HG03378 (cell line): Measurements from ENCODE around the gene RBFOX1.

Experiments
- ATAC-seq: cut with Tn5 transposase; IDR thresholded peaks from one replicate; pipeline ENCODE4 v1.9.1; 2021; ENCODE audit warnings: mild to moderate bottlenecking, moderate library complexity; ENCODE audit not compliant: unreplicated experiment

The RBFOX1 gene

DNA sequence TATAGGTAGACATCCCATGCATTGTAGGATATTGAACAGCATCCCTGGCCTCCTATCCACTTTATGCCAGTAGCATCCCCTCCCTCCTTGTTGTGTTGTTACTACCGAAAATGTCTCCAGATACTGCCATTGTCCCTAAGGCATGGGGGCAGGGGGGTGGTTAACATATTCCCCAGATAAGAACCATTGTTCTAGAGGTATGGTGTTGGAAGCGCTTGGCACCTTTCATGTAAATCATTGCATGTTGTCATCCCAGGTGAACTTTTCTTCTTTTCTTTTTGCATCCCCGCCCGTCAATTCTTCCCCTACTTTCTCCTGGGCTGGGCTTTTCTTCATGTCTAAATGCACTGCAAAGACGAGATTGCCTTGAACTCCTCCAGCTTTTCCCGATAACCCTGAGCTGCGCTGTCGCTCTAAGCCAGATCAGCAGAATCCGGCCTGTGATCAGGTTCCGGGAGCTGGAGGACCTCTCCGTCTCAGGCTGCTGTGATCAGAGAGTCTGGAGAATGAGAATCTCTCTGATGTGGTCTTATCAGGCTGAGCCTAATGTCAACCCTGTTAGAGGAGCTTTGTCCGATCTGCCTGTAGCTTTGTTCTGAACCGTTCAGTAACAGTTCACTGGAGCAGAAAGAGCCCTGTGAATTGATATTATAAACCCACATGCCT, 76.2 kb downstream of the RBFOX1 start:
- ATAC-seq, result no peak

DNA sequence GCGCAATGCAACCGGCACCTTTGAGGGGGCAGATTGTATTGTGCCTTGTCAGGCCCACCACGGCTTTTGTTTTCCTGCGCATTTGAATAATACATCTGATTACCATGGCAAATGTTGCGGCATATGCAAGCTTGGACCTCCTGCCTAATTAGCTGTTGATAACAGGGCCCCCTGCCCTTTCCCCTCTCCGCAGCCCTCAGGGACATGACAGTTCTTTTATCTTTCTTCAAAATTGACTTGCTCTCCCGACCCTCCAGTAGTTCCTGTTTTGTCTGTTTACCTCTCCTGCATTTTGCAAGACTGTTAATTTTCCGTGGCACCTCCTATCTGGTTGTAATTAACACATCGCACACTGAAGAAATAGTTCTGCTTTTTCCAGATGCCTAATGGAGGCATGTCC, 86.8 kb downstream of the RBFOX1 start:
- no peak for ATAC-seq

DNA sequence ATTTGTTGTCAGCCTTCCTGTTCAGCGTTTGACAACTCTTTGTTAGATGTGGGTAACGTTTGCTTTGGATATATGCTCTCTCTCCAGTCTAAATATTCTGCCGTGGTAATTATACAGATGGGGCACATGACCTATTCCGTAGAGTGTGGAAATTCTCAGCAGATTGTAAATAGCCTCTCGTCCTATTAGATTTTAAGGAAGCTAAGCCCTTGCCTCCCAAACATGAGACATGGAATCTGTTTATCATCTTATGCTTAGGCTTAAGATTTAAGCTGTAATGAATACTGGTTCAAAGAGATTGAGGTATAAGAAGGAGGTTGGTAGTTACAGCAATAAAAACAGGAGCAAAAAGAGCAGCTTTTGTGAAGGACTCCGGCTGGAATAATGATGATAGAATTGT, 87.4 kb downstream of the RBFOX1 start:
- ATAC-seq, result no peak

DNA sequence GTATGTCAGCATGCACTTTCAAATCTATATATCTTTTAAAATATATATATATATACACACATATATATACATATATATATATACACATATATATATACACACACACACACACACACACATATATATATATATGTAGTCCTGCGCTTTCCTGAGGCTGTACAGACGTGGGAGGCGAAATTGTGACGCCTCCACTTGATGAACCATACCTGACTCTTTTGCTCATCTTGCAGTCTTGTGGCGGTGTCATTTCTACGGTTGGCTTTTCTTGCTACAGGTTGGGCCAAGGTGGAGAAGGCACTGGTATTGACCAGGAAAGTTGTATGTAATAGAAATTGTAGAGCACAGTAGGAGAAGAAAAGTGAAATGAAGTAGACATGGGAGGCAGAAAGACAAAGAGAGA, 88.2 kb downstream of the RBFOX1 start:
- ATAC-seq, result no peak

DNA sequence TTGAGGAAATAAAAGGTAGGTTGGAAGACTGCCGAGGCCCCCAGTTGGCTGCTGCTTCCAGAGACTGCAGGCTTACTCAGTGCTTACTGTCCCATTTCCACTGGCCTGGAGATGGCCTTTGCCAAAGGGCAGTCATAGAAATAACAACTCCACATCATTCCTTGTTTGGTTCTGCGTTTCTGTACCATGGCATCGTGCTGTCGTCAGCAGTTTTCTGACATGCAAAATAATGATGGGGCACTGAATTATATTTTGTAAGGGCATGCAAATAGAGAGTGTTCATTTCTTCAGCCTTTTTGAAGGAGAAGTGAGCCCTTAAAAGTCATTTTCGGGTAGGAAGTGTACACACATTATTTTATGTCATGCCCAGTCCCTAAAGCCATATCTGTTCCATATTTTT, 88.9 kb downstream of the RBFOX1 start:
- no peak for ATAC-seq

DNA sequence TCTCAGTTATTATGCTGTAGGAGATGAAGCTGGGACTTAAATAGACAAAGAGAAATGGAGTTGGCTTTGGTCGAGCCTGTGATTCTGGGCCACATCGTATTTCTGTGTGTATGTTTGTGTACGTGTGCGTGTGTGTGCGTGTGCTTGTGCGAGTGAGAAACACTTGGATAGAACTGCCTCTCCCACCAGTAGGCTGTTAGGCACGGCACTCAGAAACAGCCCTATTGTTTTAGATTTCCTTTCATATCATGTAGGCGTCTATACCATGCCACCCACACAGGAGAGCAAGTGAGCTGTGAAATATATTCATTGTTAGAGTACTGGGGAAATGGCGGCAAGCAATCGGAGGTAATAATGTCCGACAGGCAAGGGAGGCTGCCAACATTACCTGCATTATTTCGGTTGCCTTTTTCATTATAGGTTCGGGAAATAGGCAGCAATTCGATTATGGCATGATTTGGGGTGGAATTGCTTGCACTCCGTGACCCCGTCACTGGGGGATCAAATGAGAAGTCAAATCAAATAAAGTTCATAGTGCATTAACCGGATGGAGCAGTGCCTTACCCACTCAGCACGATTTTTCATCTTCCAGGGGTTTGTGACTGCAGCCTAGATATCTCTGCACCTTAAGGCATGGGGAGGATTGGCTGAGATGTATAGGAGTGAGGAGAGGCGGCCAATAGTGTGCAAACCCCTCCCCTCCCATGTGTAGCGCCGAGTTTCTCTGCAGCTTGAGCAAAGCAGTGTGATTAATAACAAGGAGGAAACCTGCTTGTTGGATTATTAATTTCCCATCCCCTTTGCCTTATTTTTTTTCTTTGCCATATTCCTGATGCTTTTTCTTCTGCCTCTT, 89.6 kb downstream of the RBFOX1 start:
- ATAC-seq, result no peak

DNA sequence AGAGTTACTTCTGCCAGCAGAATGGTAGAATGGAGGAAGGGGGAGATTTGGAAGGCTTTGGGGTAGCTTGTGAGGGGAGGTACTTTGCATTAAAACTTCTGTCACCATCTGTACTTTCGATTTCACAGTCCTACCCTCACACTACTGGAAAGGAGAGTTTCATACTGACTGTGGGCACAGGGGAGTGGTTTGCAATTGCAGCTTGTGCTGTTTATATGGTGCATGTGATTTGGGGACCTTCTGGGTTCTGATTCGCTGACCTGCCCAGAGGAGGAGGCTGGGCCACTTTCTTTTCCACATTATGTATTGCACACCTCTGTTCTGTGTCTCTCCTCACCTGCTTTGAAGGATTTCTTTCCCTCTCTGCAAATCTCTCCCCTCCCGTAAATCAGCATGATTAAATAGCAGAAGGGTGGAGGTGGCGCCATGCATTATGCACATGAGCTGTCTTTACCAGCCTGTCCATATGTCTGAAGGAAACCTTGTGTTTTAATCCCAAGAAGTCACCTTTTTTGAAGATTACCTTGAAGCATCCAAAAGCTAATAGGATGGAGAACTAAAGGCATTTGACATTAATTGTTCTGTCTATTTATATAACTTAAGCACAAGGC, 90.9 kb downstream of the RBFOX1 start:
- no peak for ATAC-seq

DNA sequence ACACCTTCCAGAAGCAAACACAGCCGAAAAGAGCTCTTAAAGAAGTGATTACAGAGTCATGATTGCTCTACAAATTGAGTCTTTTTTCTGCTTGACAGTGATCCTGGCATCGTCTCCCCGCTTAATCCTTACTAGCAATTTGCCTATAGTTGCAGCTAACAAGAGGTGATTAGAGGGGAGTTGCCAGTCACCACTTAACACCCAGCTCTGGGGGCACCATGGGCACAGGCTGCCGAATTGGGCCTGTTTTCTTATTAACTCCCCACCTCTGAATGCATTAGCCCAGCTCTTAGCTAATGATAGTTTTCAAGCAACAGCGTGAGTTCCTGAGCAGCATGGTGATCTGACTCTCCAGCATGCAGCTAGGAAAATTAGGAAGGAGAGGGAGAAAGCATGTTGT, 93.5 kb downstream of the RBFOX1 start:
- no peak for ATAC-seq

DNA sequence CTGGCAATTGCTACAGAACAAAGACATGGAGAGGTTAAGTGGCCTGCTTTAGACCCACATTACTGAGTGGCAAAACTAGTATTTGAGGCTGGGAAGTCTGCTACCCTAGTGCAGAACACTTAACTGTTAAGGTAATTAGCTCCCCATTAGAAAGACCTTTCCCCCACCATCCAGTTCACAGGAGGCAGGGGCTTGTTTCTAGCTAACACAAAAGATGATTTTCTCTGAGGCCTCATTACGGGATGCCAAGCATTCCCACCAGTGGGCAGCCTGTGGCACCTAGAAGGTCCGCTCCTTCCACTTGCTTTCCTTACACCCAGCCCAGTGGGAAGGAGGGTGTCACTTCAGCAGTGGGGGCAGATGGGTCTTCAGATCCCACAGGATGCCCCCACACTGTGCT, 99.1 kb downstream of the RBFOX1 start:
- no peak for ATAC-seq

DNA sequence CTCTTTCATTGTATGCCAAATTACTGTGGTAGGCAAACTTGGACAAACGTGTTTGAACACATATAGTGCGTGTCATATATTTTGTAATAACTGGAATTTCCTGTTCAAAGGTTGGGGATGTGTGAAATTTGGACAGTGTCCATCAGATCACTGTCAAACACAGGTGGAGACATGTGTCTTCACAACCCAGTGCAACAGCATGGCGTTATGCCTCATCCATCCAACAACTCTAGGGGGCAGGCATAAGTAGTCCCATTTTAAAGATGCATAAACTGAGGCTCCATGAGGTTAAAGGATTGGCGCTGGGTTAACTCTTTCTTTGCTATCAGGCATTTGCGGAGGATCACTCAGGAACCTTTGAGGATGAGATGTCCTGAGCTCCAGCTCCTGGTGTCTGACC, 103.7 kb downstream of the RBFOX1 start:
- ATAC-seq, result no peak

DNA sequence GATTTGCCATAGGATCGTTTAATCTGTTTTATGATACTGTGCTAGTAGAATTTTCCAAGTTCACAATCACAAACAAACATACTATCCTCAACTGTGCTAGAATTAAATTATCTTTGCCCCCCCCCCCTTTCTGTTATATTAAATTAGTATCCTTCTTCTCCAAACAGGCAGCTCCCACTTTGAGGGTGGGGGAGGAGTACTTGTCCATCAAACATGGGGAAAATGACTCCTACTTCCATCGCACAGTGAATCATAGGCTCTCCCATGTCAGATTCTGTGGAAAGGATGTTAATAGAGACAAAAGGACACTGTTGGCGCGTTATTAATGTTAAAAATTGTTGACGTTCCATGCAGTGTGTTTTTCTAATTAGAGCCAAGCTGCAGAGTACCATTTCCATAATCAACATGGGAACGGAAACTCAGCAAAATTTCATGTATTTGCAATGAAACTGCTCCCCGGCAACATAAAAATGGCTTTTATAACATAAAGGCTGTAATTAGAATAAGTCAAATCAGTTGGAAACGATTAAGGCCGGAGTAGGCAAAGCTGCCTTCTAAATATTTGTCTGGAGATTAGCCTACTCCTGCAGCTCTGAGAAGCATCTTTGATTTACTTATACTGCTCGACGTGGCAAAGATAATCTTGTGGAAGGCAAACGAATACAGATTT, 104.6 kb downstream of the RBFOX1 start:
- no peak for ATAC-seq

DNA sequence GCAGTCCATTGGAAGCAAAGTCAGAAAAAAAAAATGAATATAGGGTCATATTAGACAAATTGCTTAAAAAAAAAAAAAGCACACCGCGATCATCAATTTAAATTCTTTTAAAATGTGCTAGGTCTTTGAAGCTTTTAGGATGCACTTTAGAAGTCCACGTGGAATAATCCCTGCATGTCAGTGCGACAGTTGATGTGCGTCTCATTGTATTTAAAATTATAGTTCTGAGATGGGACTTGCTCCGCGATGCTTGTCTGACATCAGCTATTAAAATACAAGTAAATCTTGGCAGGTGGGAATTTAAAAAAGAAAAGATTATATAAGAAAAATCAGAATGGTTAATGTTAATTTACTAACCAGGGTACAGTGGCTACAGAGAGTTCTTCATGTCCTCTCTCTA, 105.2 kb downstream of the RBFOX1 start:
- ATAC-seq, result no peak

DNA sequence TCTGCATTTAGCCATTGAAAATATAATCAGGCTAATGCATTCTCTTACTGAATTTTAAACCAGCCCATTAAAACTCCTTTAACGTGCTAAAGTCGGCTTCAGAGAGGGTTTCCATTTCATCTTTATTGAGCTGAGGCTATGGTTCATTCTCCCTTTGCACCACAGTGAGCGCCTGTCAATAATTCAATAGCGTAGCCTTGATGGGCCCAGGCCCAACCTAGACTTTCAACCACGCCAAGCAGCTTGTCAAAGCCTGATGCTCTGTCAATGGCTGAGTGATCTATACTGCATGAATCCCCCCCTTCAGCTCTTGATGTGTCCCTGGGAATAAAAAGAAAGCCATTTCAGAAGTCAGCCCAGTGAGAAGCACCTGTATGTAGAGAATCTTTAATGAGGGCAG, 106.0 kb downstream of the RBFOX1 start:
- ATAC-seq, result no peak

DNA sequence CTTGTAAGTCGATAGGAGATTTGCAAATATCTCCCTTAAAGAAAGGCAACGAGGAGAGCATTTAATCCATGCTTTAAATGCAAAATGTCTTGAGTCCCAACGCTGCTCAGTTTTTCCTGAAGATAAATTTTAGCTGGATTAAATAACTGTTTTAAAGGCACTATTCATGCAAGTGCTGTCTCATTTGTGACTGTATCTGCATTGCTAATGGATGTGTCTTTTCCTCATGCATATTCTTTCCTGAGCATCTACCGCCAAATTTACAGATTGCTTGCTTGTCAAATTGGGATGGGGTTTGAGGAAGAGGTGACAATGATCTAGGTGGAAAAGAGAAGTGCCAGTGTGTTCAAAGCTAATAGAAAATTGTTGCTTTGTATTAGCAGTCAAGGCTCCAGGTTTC, 106.9 kb downstream of the RBFOX1 start:
- ATAC-seq, result no peak

DNA sequence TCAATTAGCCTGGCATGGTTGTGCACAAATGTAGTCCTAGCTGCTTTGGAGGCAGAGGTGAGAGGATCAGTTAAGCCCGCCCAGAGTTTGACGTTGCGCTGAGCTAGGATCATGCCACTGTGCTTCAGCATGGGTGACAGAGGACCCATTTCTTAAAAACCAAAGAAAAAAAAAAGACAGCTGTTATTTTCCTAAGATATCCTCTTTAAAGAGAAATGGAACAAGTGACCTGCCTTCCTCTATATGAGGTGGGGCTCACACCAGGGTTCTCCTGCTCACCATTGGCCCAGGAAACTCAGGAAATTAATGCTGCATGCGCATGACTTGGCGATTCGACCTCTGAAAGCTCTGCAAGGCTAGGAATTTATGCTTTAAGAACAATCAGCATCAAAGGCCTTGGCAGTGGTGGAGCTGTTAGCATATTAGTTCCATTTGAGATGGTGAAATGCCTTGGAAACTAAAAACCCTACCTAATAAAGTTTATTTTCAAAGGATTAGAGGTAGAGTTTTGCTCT, 108.3 kb downstream of the RBFOX1 start:
- ATAC-seq, result no peak

DNA sequence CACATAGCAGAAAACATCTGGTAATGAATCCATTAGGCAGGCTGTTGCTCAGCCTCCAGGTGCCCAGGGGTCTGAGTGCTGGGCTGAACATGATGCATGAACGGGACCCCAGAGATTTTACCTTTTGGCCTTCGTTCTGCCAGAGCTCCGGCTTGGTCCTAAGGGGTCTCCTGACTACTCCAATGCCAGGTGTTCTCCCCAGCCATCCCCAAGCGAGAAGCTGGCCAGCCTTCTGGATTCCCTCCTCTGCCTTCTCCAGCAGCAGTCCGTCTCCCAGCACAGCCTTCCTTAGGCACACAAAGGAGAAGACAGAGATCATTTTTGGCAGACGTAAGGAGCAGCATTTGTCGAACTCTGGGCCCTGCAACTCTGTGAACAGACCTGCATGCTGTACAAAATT, 109.4 kb downstream of the RBFOX1 start:
- ATAC-seq, result no peak

DNA sequence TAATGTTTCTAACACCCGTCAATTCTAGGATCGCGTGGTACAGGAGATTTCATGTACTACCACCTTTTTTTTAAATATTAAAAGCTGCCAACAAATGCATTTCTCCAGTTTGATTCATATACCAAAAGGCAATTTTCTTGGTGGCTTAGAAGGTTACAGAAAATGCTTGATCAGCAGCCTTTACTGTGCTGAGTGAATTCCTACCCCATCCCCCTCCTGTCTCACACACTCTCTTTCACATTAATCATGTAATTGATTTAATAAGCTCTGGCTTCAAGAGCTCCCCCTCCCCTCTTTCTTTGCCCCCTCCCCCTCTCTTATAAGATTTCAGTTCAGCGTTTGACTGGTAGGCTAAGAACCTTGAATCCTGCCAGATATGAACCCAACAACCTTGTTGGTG, 110.5 kb downstream of the RBFOX1 start:
- no peak for ATAC-seq

DNA sequence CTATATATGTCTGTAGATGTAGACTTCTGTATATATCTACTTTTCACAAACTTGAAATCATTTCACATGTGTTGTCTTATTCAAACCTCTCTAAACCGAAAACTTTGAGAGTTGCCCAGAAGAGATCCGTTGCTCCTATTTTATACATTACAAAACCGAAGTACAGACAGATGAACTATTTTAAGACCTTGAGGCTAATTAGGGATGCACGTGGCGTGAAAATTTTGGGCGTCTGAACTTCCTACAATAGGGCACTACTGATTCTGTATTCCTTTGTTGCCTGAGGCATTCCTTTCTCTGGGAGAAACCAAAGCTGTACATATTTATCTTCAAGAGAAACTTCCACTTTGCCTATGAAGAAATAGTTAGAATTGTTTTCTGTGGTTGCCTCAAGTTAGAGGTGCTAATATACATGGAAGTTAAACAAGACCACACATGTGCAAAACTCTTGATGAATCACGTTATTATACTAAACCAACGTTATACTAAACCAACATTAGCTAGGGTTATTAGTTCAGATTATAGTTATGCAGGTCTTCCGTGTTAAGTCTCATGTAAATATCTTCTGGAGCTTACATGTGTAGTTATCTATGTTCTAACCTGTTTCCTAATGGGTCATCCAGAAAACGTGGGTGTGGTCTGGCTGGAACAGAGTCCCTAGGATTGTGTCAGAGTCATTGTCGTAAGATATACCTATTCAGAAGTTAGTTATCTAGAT, 111.2 kb downstream of the RBFOX1 start:
- no peak for ATAC-seq

DNA sequence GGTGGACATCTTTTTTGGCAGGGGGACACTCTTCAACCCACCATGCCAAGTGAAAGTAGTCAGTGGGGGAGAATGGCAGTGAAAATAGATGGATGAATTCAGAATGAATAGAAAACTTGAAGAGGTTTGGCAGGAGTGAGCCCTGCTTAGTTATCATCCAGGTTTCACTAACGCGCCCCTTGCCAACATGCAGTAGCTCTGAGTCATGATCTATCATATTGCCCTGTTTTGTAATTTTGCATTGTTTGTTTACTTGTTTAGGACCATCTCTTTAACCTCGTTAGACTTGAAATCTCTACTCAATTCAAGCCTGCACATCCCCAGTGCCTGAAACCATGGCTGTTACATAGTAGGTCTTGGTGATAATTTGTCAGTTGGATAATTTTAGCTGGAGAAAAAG, 116.7 kb downstream of the RBFOX1 start:
- no peak for ATAC-seq

DNA sequence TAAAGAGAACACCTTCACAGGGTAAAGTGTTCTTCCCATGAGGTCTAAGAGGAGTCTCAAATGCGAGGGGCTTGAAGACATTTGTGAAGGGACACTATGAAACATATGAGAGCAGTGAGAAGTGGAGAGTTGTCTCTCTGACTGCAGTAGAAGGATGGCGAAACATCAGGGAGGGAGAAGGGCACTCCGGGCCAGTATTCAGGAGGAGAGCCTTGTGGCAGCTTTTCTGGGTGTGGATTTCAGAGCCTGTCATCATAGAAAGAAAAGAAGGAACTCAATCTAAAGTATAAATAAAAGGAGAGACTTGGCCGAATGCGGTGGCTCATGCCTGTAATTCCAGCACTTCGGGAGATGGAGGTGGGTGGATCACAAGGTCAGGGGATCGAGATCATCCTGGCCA, 117.2 kb downstream of the RBFOX1 start:
- no peak for ATAC-seq

DNA sequence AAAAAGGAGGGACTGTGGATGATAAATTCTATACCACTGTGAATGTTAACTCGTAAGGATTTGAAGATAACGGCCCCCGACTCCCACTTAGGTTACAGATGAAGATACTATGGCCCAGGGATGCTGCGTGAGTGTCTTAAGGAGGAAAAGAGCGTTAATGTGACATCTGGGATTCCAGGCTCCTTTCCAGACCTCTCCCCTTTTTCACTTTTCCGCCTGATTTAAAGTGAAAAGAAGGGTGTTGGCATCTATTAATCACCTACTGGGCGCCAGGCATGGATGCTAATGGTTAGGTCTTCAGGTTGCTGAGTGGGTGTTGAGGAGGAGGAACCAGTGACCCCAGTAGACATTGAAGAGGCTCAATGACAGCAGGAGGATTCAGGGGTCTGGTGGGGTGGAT, 117.8 kb downstream of the RBFOX1 start:
- no peak for ATAC-seq
